SW 1271 (cell line): Measurements from ENCODE around the gene SLC26A1.
"Not testable (repeated sequence)": the region's sequence is repeated elsewhere in the genome, so short reads cannot be mapped to it uniquely, and the experiment has no call there.

ENCODE experiments used
- DNase-seq, 2 experiments: peaks; one replicate each; lab custom pipeline; 2025; lab: John Stamatoyannopoulos, UW

Gene SLC26A1

GRCh38 chr4:954211-955020 is 38.8 kb downstream of the SLC26A1 start:
- no peak for DNase-seq

- DNase-seq = no peak
Measured at GRCh38 chr4:953574-953915, 39.7 kb downstream of the SLC26A1 start.

- no peak for DNase-seq
Measured at GRCh38 chr4:952881-953573, 40.2 kb downstream of the SLC26A1 start.

GRCh38 chr4:951594-952468 is 41.4 kb downstream of the SLC26A1 start:
- no peak for DNase-seq

- no peak for DNase-seq
Measured at GRCh38 chr4:951186-951585, 42.0 kb downstream of the SLC26A1 start.

GRCh38 chr4:950136-951020 is 42.8 kb downstream of the SLC26A1 start:
- DNase-seq = no peak

GRCh38 chr4:949656-950055 is 43.5 kb downstream of the SLC26A1 start:
- no peak for DNase-seq

GRCh38 chr4:948936-949300 is 44.3 kb downstream of the SLC26A1 start:
- DNase-seq = no peak

GRCh38 chr4:948101-948935 is 44.9 kb downstream of the SLC26A1 start:
- no peak for DNase-seq

- DNase-seq = no peak
Measured at GRCh38 chr4:947491-947971, 45.7 kb downstream of the SLC26A1 start.

GRCh38 chr4:946517-947471 is 46.4 kb downstream of the SLC26A1 start:
- DNase-seq = no peak

GRCh38 chr4:946103-946450 is 47.1 kb downstream of the SLC26A1 start:
- DNase-seq = no peak

GRCh38 chr4:945274-946102 is 47.7 kb downstream of the SLC26A1 start:
- no peak for DNase-seq

GRCh38 chr4:939508-939907 is 53.7 kb downstream of the SLC26A1 start:
- DNase-seq = not testable (repeated sequence)
